Omental fat pad (tissue), 4 donors: ENCODE data around the gene FBN1. TPM values are rescaled to one million over a fixed set of nuclear protein-coding genes. Genes with fewer than 3 reads are reported as not detected.

Experiments used
- ATAC-seq: fragments of 150-250 bp; one replicate; pipeline ENCODE4 v1.9.1; 2016; ENCODE audit warnings: mild to moderate bottlenecking, moderate library complexity; ENCODE audit not compliant: low FRiP score
- DNase-seq: peaks from one replicate; pipeline ENCODE4 v3.0.0-alpha.2; 2019; ENCODE audit warnings: low spot score
- total RNA-seq, 4 donors: library from RNA; depleted of rRNA; stranded (reverse); fragments of >200 nt; gene quantifications; one replicate each; pipeline ENCODE4 v1.1.0, GENCODE V29; 2016
- TF ChIP-seq, protein P1 (sequence below), 3 donors: fragments of 450-650 bp; IDR thresholded peaks; one replicate each; pipeline ENCODE4 v1.5.1; 2016 to 2017; ENCODE audit warnings: antibody characterized with exemption in 3 of 3, mild to moderate bottlenecking in 3 of 3, moderate library complexity in 2 of 3

FBN1 gene
- total RNA-seq, 4 donors from 2014 or later, result 91.5 to 413 (median 137) TPM

DNA sequence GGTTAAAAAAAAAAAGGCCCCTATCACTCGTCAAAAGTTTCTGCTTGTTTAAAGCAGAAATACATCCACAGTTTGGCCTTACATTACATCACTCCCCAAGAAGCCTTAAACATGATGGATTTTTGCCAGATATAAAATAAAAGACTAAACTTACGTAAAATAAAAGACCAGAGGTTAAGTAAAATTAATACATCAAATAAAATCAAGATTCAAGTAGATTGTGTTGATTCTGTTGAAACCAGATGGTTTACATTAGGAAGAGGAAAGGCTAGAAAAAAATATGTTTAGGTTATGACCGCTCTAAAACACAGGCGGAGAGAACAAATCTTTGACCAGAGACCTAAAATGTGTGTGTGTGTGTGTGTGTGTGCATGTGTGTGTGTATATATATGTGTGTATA is 210.2 kb downstream of the FBN1 start:
- ATAC-seq (no peak), DNase-seq (no peak)
- TF ChIP-seq, protein P1, sequence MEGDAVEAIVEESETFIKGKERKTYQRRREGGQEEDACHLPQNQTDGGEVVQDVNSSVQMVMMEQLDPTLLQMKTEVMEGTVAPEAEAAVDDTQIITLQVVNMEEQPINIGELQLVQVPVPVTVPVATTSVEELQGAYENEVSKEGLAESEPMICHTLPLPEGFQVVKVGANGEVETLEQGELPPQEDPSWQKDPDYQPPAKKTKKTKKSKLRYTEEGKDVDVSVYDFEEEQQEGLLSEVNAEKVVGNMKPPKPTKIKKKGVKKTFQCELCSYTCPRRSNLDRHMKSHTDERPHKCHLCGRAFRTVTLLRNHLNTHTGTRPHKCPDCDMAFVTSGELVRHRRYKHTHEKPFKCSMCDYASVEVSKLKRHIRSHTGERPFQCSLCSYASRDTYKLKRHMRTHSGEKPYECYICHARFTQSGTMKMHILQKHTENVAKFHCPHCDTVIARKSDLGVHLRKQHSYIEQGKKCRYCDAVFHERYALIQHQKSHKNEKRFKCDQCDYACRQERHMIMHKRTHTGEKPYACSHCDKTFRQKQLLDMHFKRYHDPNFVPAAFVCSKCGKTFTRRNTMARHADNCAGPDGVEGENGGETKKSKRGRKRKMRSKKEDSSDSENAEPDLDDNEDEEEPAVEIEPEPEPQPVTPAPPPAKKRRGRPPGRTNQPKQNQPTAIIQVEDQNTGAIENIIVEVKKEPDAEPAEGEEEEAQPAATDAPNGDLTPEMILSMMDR (IDR thresholded peaks at IDR 0.05), result no peak

DNA sequence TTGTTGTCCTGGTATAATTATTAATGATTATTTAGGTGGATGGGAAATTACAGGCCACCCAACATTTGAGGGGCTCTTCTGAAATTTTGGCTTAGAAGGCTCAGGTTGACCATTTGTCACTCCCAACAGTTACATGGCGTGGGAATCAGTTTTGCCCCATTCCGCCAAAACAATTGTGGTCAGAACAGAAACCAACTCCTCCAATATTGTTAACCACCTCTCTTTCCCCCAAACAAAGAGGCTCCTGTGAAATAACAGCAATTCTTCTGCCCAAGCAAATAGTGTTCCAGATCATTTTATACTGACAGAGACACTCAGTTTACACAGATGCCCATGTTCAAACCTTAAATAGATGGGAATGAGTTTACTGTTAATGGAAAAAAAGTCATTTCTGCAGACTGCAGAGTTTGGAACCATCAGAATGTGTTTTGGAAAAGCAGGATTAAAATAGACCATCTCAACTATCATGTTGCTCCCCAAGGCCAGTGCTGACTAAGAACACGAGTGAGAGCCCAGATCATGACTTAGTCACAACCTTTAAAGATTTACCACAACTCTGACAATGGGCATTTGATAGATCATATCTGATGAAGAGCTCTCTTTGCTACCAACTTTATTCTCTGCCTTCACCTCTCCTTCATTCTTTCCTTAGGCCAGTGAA is 212.2 kb downstream of the FBN1 start:
- TF ChIP-seq, protein P1 (IDR thresholded peaks at IDR 0.05), result no peak
- DNase-seq, result no peak
- no peak for ATAC-seq

DNA sequence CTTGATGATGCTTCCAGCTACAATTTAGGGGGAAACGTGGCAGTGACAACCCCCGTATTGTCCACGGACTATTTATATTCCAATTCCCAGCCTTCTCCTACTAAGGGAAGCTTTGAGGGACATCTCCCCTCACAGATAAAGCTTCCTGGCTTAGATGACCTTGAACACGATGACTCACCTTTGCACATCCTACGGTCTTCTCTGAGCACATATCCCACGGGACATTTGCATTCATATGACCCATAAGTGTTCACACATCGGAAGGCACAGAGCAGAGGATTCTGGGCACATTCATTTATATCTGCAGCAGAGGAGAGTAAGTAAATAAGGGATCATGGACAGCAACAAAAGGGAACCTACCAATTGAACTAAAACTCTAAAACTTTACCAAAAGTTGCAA is 212.8 kb downstream of the FBN1 start:
- TF ChIP-seq, protein P1 (IDR thresholded peaks at IDR 0.05), result no peak
- ATAC-seq, result no peak
- no peak for DNase-seq

DNA sequence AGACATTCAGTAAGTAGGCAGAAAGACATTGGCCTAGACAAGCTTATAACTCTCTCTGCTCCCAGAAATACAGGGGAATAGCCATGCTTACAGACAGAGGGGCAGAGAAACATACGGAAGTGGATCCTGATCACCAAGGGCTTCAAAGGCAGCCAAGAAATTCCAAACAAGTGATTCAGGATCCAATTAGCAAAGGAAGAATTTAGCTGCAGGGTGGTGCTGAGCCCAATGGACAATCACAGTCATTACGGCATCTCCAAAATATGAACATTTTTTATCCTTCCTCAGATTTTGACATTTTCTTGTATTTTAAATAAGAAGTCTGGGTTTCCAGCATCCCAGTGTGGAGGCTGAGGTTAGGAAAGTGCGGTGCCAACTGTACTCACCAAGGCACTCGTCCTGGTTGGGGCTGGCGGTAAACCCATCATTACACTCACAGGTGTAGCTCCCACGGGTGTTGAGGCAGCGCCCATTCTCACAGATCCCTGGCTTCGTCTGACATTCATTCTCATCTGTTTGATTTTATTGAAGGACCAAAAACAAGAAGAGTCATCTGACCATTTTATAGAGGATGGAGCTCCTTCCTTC is 217.5 kb downstream of the FBN1 start:
- TF ChIP-seq, protein P1 (IDR thresholded peaks at IDR 0.05), result no peak
- DNase-seq (no peak), ATAC-seq (peak; percentile 62)

DNA sequence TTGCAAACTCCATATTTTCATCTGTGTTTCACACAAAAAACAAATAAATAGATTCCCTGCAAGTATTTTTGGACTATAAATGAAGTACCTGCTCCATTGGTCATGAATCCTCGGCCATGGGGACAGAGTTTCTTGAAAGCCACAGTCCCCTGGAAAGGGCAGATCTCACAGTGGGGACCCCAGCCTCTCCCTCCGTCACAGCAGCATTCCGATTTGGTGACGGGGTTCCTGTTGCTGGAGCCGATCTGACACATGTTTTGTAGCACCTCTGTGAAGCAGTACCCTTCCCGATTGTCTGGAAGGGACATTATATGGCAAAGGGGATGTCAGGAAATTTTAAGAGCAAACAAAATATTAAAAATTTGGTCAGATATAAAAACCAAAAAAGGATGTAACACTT is 218.0 kb downstream of the FBN1 start:
- TF ChIP-seq, protein P1 (IDR thresholded peaks at IDR 0.05), result no peak
- ATAC-seq, result no peak
- no peak for DNase-seq

DNA sequence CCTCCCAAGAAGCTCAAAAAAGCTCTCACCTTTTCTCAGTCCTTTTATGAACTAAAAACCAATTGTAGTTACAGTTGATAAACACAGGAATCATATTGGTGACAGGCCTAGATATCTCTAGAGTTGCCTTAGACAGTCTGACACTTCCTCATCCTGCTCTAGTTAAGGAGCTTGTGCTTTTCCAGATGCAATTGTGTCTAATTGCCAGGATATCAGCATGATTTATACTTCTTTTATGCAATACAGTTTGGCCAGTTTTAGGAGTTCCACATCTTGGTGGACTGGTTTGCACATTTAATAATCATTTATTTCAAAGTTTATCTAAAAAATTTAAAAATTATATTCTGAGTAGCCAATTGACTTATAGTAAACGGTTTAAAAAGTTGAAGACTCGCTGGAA is 218.6 kb downstream of the FBN1 start:
- ATAC-seq (no peak), DNase-seq (no peak)
- TF ChIP-seq, protein P1 (IDR thresholded peaks at IDR 0.05), result no peak

DNA sequence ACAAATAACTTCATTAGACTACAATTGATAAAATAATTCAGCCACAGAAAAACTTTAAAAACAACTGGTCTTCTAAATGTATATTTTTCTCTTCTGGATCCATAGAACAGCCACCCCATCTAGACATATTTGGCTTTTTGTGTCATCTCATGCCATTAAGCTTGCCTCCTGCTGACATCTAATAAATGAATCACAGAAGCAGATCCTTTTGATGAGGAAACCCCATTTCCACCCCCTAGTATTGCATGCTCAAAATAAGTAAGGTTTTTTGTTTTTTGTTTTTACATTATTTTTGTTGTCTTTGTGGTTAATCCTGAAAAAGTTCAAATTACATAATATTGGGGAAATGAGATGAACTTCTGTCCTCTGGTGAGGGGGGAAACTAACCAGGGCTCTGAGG is 219.5 kb downstream of the FBN1 start:
- TF ChIP-seq, protein P1 (IDR thresholded peaks at IDR 0.05), result no peak
- ATAC-seq (no peak), DNase-seq (no peak)
